ENCODE results near the gene TAS2R1.

TAS2R1 gene

DNA sequence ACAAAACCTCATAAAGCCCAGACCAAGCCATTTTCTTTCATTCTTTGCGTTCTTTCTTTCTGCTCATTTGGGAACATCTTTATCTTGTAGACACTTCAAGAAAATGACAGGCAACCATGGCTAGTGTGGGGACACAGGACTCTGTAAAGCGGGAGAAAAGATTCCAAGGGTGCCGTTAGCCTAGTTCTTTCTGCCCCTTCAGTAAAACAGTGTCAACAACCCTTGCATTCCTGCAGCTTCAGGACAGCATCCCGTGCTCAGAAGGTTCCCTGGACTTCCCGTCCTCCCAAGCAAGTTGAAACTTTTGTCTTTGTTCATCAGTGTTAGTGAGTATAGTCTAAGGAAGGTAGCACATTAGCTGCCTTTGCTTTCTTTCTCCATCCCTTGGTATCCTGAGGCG, 41.9 kb downstream of the TAS2R1 start:
- no peak overlapping the region for H3K27ac Mint-ChIP-seq

DNA sequence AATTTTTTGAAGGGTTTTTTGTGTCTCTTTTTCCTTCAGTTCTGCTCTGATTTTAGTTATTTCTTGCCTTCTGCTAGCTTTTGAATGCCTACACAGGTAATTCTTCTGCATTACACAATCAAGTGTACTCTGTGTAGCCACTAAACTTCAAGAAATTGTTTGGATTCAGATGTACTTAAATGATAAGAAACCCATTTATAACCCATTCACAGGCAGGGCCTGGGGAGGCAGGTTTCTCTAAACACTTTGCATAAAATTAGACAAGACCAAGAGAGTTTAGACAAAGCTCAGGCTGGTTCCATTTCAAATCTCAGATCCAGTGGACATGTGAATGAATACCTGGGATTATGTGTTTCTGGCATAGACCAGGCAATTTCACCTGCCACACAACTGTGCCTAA, 43.0 kb downstream of the TAS2R1 start:
- H3K4me1 Mint-ChIP-seq (ENCODE audit: low read depth): no peaks in the 10 kb centered on the region
- no peaks in the 10 kb centered on the region for H3K36me3 Mint-ChIP-seq (ENCODE audit: low read depth)
- no peak for DNase-seq
- H3K27me3 Mint-ChIP-seq: no peaks in the 10 kb centered on the region
- H3K27ac Mint-ChIP-seq: no peak overlapping the region
- no peak overlapping the region for H3K4me3 Mint-ChIP-seq
- H3K9me3 Mint-ChIP-seq: peaks cover 2% of the 10 kb centered on the region

More for the DNA sequence above, 41.9 kb downstream of the TAS2R1 start:
- Mint-ChIP-seq H3K4me1 (ENCODE audit: low read depth) (no peaks in the 10 kb centered on the region), H3K27me3 (no peaks in the 10 kb centered on the region), H3K36me3 (ENCODE audit: low read depth) (no peaks in the 10 kb centered on the region), H3K4me3 (no peak overlapping the region), H3K9me3 (peaks cover 2% of the 10 kb centered on the region)
- DNase-seq: no peak

DNA sequence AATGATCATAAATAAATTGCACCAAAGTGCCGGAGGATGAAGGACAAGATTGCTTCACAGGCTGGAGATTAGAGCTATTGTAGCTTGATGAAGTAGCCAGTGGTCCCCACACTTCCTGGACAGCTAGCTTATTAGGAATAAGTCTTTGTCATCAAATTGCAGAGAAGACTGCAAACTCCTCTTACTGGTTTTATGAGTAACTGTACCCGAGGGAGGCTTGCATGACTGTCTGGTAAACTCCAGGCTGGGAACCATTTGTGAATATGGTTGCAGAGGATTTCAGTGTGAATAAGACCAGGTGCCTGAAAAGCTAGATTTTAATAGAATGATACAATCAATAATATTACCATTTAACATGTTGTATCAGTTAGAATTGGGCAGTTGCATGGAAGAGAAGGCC, 47.7 kb downstream of the TAS2R1 start:
- Mint-ChIP-seq H3K36me3 (ENCODE audit: low read depth) (no peaks in the 10 kb centered on the region), H3K27ac (no peak overlapping the region)

More for the DNA sequence above, 47.7 kb downstream of the TAS2R1 start:
- Mint-ChIP-seq H3K4me1 (ENCODE audit: low read depth) (no peaks in the 10 kb centered on the region), H3K27me3 (no peaks in the 10 kb centered on the region), H3K4me3 (no peak overlapping the region), H3K9me3 (no peaks in the 10 kb centered on the region)
- DNase-seq: no peak

All from activated T-cell treated with anti-CD3 and anti-CD28 coated beads, Interleukin-2, amount 50 U/mL, for 24 hours (primary cell).